ENCODE results near the gene RBMXL3.

DNA sequence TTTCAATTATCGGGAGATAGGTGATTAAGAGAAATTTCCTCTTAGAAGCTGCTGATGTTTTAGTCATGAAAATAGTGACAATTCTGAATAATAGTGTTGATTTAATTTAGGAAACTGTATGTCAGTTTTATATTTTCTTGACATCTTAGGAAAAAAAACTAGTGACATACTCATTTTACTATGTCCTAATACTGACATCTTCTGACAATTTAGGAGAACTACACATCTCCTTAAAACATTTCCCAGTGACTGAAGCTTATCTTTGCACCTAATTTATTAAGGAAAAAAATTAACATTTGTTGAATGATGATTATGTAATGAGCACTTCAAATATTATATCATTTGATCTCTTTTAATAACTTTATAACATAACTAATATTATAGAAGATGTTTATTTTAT lies 42.0 kb upstream of the RBMXL3 start:
- TF ChIP-seq CTCF (IDR thresholded peaks at IDR 0.05; ENCODE audit: insufficient read depth, low read length, poor library complexity, severe bottlenecking) (no peak), EZH2phosphoT487 (conservative IDR thresholded peaks at IDR 0.05; ENCODE audit: low read length) (no peak)
